Gastrocnemius medialis (tissue), 4 donors: Measurements from ENCODE around the gene CSNK2B. TPM values are rescaled to one million over a fixed set of nuclear protein-coding genes. Genes with fewer than 3 reads are reported as not detected.

Source experiments
- ATAC-seq, 2 donors: fragments of 150-250 bp; one replicate each; pipeline ENCODE4 v1.9.1; 2016
- DNase-seq, 2 donors: peaks; one replicate each; pipeline ENCODE4 v3.0.0-alpha.2; 2019
- H3K27ac ChIP-seq, 4 donors: fragments of 200-600 bp; sonication (generic); 1 replicate in 1 of 4; 2 replicates in 3 of 4; pipeline ENCODE4 v1.5.1; 2016 to 2018; ENCODE audit warnings: mild to moderate bottlenecking in 2 of 4, moderate library complexity in 1 of 4
- H3K27me3 ChIP-seq, 3 donors: fragments of 200-600 bp; sonication (generic) in 2 of 3; 1 replicate in 1 of 3; 2 replicates in 2 of 3; pipeline versions ENCODE4 v1.5.1 to v1.6.0; 2016 to 2019; ENCODE audit warnings: mild to moderate bottlenecking in 1 of 3, moderate library complexity in 1 of 3
- H3K36me3 ChIP-seq, 2 donors: fragments of 200-600 bp; sonication (generic) in 1 of 2; one replicate each; pipeline ENCODE4 v1.5.1; 2017 to 2018
- H3K4me1 ChIP-seq, 2 donors: fragments of 200-600 bp; sonication (generic) in 1 of 2; one replicate each; pipeline ENCODE4 v1.5.1; 2016 to 2017; ENCODE audit warnings: mild to moderate bottlenecking in 2 of 2
- H3K4me3 ChIP-seq, 4 donors: fragments of 200-600 bp; sonication (generic) in 3 of 4; 1 replicate in 1 of 4; 2 replicates in 3 of 4; pipeline ENCODE4 v1.5.1; 2016 to 2019; ENCODE audit warnings: mild to moderate bottlenecking in 2 of 4
- H3K9me3 ChIP-seq, 3 donors: fragments of 200-600 bp; sonication (generic) in 2 of 3; 1 replicate in 1 of 3; 2 replicates in 2 of 3; pipeline ENCODE4 v1.5.1; 2016 to 2019
- POLR2A ChIP-seq, 2 donors: fragments of 450-650 bp; IDR thresholded peaks; one replicate each; pipeline ENCODE4 v1.6.1; 2017; ENCODE audit warnings: antibody characterized with exemption in 2 of 2, mild to moderate bottlenecking in 2 of 2, moderate library complexity in 2 of 2
- in situ Hi-C, 4 donors: fragments of 200-750 bp; cut with MboI; loops; one replicate each; pipeline versions ENCODE4 v1.15.0 to v1.8.0; 2017; ENCODE audit warnings: low sequenced_read_pairs in 4 of 4
- intact Hi-C: fragments of 100-400 bp; cut with DNase I; formaldehyde crosslinking; loops from one replicate; pipeline ENCODE4 v1.15.1; 2023; ENCODE audit warnings: low total_unique reads
- total RNA-seq, 4 donors: library from RNA; depleted of rRNA; stranded (reverse); fragments of >200 nt; gene quantifications; one replicate each; pipeline versions ENCODE4 v1.1.0 to v1.2.3, GENCODE V29; 2016
- TF ChIP-seq, protein P1 (sequence below), 5 experiments: fragments of 450-650 bp in 3 of 5; fragments of 200-600 bp in 2 of 5; sonication (generic) in 2 of 5; IDR thresholded peaks in 4 of 5; conservative IDR thresholded peaks in 1 of 5; 1 replicate in 4 of 5; 2 replicates in 1 of 5; pipeline ENCODE4 v1.5.1; 2016 to 2019; ENCODE audit warnings: antibody characterized with exemption in 5 of 5, mild to moderate bottlenecking in 3 of 5, moderate library complexity in 3 of 5

Gene CSNK2B
- total RNA-seq, 4 donors from 2014 or later, result 185 to 251 (median 226) TPM

GRCh38 chr6:31686483-31686882, 20.6 kb downstream of the CSNK2B start:
- Histone ChIP-seq H3K36me3 (peaks cover 0 to 67% of the 10 kb centered on the region in 2 donors), H3K9me3 (no peaks in the 10 kb centered on the region), H3K27ac (no peak overlapping the region), H3K4me1 (peaks cover under 1 to 2% of the 10 kb centered on the region in 2 donors), H3K4me3 (no peak overlapping the region), H3K27me3 (no peaks in the 10 kb centered on the region)
- intact Hi-C loops, result no loop called here
- in situ Hi-C loops, result loop anchor here in 2 of 4 donors (5.0 to 25.0 kb wide), 3 partner anchors 86 to 276 kb away; partner anchors contain the start of genes DXO (in 1 of the 2), NELFE (in 1 of the 2) and SKIC2 (in 1 of the 2)
- no peak for TF ChIP-seq POLR2A (IDR thresholded peaks at IDR 0.05)
- TF ChIP-seq, protein P1, sequence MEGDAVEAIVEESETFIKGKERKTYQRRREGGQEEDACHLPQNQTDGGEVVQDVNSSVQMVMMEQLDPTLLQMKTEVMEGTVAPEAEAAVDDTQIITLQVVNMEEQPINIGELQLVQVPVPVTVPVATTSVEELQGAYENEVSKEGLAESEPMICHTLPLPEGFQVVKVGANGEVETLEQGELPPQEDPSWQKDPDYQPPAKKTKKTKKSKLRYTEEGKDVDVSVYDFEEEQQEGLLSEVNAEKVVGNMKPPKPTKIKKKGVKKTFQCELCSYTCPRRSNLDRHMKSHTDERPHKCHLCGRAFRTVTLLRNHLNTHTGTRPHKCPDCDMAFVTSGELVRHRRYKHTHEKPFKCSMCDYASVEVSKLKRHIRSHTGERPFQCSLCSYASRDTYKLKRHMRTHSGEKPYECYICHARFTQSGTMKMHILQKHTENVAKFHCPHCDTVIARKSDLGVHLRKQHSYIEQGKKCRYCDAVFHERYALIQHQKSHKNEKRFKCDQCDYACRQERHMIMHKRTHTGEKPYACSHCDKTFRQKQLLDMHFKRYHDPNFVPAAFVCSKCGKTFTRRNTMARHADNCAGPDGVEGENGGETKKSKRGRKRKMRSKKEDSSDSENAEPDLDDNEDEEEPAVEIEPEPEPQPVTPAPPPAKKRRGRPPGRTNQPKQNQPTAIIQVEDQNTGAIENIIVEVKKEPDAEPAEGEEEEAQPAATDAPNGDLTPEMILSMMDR (IDR thresholded peaks at IDR 0.05 in 4 of 5, conservative IDR thresholded peaks at IDR 0.05 in 1 of 5), result no peak
- ATAC-seq, result no peak
- no peak for DNase-seq

DNA sequence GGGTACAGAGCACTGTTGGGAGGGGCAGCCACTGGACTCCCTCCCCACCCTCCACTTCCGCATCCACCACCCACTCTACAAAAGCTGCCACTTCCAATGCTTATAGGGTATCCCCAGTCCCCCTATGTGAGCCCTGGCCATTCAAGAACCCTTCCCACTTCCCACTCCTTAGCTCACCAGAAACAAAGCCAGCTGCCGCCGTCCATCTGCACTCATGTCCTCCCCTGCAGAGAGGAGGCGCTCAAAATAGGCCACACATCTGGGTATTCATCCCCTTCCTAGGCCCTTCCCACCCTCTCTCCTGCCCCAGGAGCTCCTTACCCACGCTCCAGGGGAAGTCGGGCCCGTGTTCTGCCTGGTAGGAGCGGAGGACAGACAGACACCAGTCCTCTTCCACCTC, 21.4 kb downstream of the CSNK2B start:
- intact Hi-C loops (no loop called here), in situ Hi-C loops (loop anchor here in 2 of 4 donors (5.0 to 25.0 kb wide), 3 partner anchors 85 to 275 kb away; partner anchors contain the start of genes DXO (in 1 of the 2), NELFE (in 1 of the 2) and SKIC2 (in 1 of the 2))
- Histone ChIP-seq H3K27ac (no peak overlapping the region), H3K27me3 (no peaks in the 10 kb centered on the region), H3K4me3 (no peak overlapping the region), H3K4me1 (no peaks in the 10 kb centered on the region), H3K9me3 (no peaks in the 10 kb centered on the region), H3K36me3 (peaks cover 0 to 75% of the 10 kb centered on the region in 2 donors)
- no peak for DNase-seq
- TF ChIP-seq POLR2A (IDR thresholded peaks at IDR 0.05), result no peak
- no peak for ATAC-seq

DNA sequence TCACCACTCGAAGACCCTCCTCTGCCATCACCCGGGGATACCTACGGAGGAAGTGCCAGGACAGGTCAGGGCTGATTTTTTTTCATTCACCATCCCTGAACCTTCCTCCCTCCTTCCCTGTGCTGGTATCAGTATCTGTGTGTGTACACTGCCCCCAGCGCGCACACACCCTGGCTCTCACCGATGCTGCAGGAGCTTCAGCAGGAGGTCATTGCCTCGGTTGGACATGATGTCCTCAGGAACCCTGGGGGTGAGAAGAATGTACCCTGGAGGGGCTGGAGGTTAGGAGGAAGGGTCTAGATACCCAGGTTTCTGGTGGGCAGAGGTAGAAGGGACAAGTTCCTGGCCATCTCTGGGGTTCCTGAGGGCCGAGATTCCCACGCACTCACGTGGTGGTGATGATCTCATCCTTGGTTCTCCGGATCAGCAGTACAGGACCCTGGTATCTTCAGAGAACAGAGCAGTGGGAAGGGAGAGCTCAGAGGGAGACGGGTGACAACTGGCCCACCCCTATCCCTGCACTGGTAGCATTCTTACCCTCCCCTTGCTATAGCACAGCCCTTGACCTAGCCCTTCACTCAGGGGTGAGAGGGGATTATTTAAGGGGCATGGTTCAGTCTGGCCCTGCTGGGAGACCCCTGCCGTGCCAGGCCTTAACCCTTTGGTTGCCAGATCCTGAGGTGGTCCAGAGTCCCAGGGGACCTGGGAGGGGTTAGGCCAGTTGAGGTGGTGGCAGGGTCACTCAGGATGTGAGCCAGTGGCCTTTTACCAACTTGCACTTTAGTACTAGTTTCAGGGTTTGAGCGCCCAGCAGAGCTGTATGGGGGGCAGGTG, 22.2 kb downstream of the CSNK2B start:
- in situ Hi-C loops (loop anchor here in 2 of 4 donors (5.0 to 25.0 kb wide), 3 partner anchors 84 to 274 kb away; partner anchors contain the start of genes DXO (in 1 of the 2), NELFE (in 1 of the 2) and SKIC2 (in 1 of the 2)), intact Hi-C loops (no loop called here)
- DNase-seq, result no peak
- no peaks in the 10 kb centered on the region for H3K27me3 ChIP-seq
- H3K4me3 ChIP-seq, result no peak overlapping the region
- no peaks in the 10 kb centered on the region for H3K9me3 ChIP-seq
- no peak overlapping the region for H3K27ac ChIP-seq
- H3K36me3 ChIP-seq, result peaks cover 0 to 83% of the 10 kb centered on the region in 2 donors
- TF ChIP-seq, protein P1 (IDR thresholded peaks at IDR 0.05 in 4 of 5, conservative IDR thresholded peaks at IDR 0.05 in 1 of 5), result no peak
- no peak for TF ChIP-seq POLR2A (IDR thresholded peaks at IDR 0.05)
- no peak for ATAC-seq
- no peaks in the 10 kb centered on the region for H3K4me1 ChIP-seq

- Histone ChIP-seq H3K4me1 (no peaks in the 10 kb centered on the region), H3K27ac (no peak overlapping the region), H3K4me3 (no peak overlapping the region), H3K36me3 (peaks cover 0 to 94% of the 10 kb centered on the region in 2 donors), H3K9me3 (no peaks in the 10 kb centered on the region), H3K27me3 (no peaks in the 10 kb centered on the region)
- intact Hi-C loops (no loop called here), in situ Hi-C loops (loop anchor here in 2 of 4 donors (5.0 to 25.0 kb wide), 3 partner anchors 83 to 273 kb away; partner anchors contain the start of genes DXO (in 1 of the 2), NELFE (in 1 of the 2) and SKIC2 (in 1 of the 2))
- DNase-seq (no peak), ATAC-seq (no peak)
- TF ChIP-seq POLR2A (IDR thresholded peaks at IDR 0.05), result no peak
- TF ChIP-seq, protein P1 (IDR thresholded peaks at IDR 0.05 in 4 of 5, conservative IDR thresholded peaks at IDR 0.05 in 1 of 5), result no peak
Measured at GRCh38 chr6:31689249-31690110, 23.6 kb downstream of the CSNK2B start.
